ENCODE data around the gene SHROOM2. TPM values are rescaled to one million over a fixed set of nuclear protein-coding genes. Genes with fewer than 3 reads are reported as not detected.

The SHROOM2 gene
- total RNA-seq, 1 experiment from 2014 or later = 0.57 TPM

GRCh38 chrX:9876201-9876600, 90.0 kb downstream of the SHROOM2 start:
- Histone ChIP-seq H3K9me3 (replicated peaks) (no peaks in the 10 kb centered on the region), H3K4me1 (no peaks in the 10 kb centered on the region), H3K27ac (no peak overlapping the region), H3K27me3 (no peaks in the 10 kb centered on the region), H3K36me3 (no peaks in the 10 kb centered on the region), H3K4me3 (no peak overlapping the region)
- no peak for DNase-seq

DNA sequence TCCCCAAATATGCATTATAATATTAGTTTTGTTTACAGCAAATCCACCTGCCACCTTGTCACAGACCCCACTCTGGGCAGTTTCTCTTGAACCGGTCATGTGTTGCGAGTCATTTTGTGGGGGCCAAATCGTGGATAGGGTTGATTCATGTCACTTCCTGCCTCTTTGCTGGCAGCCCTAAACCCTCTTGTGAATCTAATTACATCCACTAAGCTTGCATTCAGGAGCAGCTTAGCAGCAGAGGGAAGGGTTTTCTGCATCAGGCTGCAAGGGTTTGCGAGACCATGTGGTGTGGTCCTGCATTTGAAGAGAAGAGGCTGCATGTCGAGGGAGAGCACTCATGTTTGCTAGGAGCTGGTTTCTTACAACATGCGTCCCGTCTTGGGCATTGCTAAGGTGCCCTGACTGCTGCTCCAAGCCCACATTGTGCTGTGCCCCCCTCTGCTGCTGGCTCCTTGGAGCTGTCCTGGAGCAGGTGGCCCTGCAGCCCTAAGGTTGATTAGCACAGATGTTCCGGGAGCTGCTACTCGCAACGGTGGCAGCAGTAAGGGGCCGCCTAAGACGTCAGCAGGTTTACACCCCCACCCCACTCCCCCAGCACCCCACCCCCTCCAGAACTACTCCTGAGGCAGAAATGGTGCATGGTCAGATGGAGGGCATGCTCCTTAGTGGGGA, 92.1 kb downstream of the SHROOM2 start:
- no peak overlapping the region for H3K4me3 ChIP-seq
- DNase-seq = no peak
- H3K36me3 ChIP-seq = no peaks in the 10 kb centered on the region
- no peaks in the 10 kb centered on the region for H3K9me3 ChIP-seq (replicated peaks)
- no peak overlapping the region for H3K27ac ChIP-seq
- no peaks in the 10 kb centered on the region for H3K27me3 ChIP-seq
- H3K4me1 ChIP-seq = no peaks in the 10 kb centered on the region

GRCh38 chrX:9880237-9880636, 94.0 kb downstream of the SHROOM2 start:
- Histone ChIP-seq H3K27me3 (no peaks in the 10 kb centered on the region), H3K9me3 (replicated peaks) (no peaks in the 10 kb centered on the region), H3K27ac (no peak overlapping the region), H3K4me1 (no peaks in the 10 kb centered on the region), H3K36me3 (no peaks in the 10 kb centered on the region), H3K4me3 (no peak overlapping the region)
- no peak for DNase-seq

- H3K4me3 ChIP-seq = no peak overlapping the region
- H3K27ac ChIP-seq = no peak overlapping the region
- H3K27me3 ChIP-seq = no peaks in the 10 kb centered on the region
- no peaks in the 10 kb centered on the region for H3K36me3 ChIP-seq
- no peaks in the 10 kb centered on the region for H3K4me1 ChIP-seq
- no peaks in the 10 kb centered on the region for H3K9me3 ChIP-seq (replicated peaks)
- no peak for DNase-seq
Measured at GRCh38 chrX:9880870-9881269, 94.6 kb downstream of the SHROOM2 start.

- no peak for DNase-seq
- Histone ChIP-seq H3K36me3 (no peaks in the 10 kb centered on the region), H3K9me3 (replicated peaks) (no peaks in the 10 kb centered on the region), H3K27ac (no peak overlapping the region), H3K4me3 (no peak overlapping the region), H3K27me3 (no peaks in the 10 kb centered on the region), H3K4me1 (no peaks in the 10 kb centered on the region)
Measured at GRCh38 chrX:9882669-9883446, 96.6 kb downstream of the SHROOM2 start.

DNA sequence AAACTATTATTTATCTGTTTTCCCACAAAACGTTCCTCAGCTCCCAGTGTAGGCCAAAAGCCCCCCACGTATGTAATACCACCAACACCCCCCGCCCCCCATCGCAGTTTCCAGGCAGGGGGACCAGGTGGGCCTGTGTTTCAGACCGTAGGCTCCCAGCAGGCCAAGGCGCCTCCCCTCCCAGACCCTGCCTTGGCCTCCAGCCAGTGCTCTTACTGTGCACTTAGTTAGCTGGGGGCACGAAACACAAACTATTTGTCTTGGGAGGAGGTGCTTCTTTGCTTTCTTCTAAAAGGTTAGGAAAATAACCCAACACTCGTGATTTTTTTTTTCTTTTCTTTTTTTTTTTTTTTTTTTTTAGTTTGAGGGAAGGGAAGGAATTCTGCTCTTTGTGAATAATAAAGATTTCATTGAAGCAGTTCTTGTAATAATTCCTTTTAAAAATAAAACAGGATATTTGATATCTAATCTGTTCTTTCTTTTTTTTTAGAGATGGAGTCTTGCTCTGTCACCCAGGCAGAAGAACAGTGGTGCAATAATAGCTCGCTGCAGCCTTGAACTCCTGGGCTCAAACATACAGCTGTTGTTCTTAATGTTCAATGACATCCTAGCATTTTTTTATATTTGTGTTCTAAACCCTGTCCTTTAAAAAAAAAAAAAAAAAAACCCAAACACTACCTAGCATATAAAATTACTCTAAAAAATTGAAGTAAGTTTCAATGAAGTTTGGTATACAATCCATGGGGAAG, 98.0 kb downstream of the SHROOM2 start:
- Histone ChIP-seq H3K4me1 (no peaks in the 10 kb centered on the region), H3K27ac (no peak overlapping the region), H3K36me3 (no peaks in the 10 kb centered on the region), H3K27me3 (no peaks in the 10 kb centered on the region), H3K4me3 (no peak overlapping the region), H3K9me3 (replicated peaks) (no peaks in the 10 kb centered on the region)
- DNase-seq = no peak

GRCh38 chrX:9885150-9885549, 98.9 kb downstream of the SHROOM2 start:
- no peaks in the 10 kb centered on the region for H3K9me3 ChIP-seq (replicated peaks)
- no peak overlapping the region for H3K27ac ChIP-seq
- H3K4me3 ChIP-seq = no peak overlapping the region
- peak; percentile 55 to 78 for DNase-seq
- no peaks in the 10 kb centered on the region for H3K4me1 ChIP-seq
- H3K27me3 ChIP-seq = no peaks in the 10 kb centered on the region
- H3K36me3 ChIP-seq = no peaks in the 10 kb centered on the region

DNA sequence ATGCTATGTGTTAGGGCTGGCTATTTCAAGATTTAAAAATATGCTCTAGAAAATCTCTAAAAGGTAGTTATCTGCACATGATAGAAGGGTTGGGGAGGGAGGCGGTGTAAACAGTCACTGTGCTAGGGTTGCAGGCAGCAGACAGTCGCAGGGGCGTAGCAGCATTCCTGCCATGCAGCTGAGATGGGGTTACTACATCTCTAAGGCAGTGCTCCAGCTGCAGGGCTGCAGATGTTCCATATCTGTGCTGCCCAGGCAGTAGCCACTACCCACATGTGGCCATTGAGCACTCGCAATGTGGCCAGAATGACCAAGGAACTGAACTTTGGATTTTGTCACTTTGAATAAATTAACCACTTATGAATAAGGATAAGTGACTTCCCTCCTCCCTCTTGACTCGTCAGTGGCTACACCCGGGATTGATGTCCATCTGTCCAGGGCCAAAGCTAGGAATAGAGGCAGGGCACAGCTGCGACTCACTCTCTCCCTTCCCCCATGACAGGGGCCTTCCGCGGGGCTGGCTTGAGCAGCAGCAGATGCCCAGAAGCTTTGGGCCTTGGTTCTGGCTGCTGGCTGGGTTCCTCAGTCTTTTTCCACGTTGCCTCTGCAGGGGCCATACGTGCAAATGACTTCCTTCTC, 101.5 kb downstream of the SHROOM2 start:
- Histone ChIP-seq H3K27ac (no peak overlapping the region), H3K4me1 (no peaks in the 10 kb centered on the region), H3K4me3 (no peak overlapping the region), H3K27me3 (no peaks in the 10 kb centered on the region), H3K36me3 (no peaks in the 10 kb centered on the region), H3K9me3 (replicated peaks) (no peaks in the 10 kb centered on the region)
- no peak for DNase-seq

DNA sequence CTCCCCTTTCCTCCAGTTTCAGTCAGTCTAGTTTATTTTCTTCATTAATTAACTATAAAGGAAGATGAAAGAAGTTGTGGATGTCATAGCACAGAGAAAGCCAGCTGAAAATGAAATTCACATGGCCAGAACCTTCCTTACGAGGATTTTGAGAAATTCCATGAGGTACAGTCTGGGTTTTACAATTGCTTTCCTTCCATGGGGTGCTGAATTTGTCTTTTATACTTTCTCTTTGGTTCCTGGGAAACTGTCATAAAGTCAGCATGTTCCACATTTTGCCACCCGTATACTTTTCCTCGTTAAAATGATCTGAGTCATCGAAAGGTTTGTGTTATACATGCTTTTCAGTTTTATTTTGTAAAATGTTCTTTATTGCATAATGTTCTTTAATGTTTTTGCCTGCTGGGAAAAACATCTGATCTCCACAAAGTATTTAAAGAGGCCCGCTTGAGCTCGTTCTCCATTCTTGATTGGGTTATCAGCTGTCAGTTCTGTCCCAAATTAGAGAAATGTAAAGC, 102.8 kb downstream of the SHROOM2 start:
- Histone ChIP-seq H3K27ac (no peak overlapping the region), H3K4me1 (no peaks in the 10 kb centered on the region), H3K27me3 (no peaks in the 10 kb centered on the region), H3K9me3 (replicated peaks) (no peaks in the 10 kb centered on the region), H3K4me3 (no peak overlapping the region), H3K36me3 (no peaks in the 10 kb centered on the region)
- no peak for DNase-seq

DNA sequence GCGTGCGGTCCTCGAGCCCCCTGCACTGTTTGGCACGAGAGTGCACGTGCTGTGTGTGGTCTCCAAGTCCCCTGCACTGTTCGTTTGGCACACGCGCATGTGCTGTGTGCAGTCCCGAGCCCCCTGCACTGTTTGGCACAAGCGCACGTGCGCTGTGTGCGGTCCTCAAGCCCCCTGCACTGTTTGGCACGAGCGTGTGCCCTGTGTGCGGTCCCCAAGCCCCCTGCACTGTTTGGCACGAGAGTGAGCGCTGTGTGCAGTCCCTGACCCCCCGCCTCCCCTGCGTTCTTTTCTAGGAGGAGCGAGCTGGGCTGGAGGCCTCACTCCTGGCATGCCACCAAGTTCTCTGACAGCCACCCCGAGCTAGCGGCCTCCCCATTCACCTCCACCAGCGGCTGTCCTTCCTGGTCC, 104.5 kb downstream of the SHROOM2 start:
- Histone ChIP-seq H3K36me3 (no peaks in the 10 kb centered on the region), H3K27ac (no peak overlapping the region), H3K9me3 (replicated peaks) (no peaks in the 10 kb centered on the region), H3K4me1 (no peaks in the 10 kb centered on the region), H3K27me3 (no peaks in the 10 kb centered on the region), H3K4me3 (no peak overlapping the region)
- DNase-seq = no peak

- H3K4me3 ChIP-seq = no peak overlapping the region
- H3K27me3 ChIP-seq = no peaks in the 10 kb centered on the region
- no peak overlapping the region for H3K27ac ChIP-seq
- no peaks in the 10 kb centered on the region for H3K36me3 ChIP-seq
- H3K4me1 ChIP-seq = peaks cover 7% of the 10 kb centered on the region
- no peaks in the 10 kb centered on the region; the same call in 1 of the 2 replicates for H3K9me3 ChIP-seq (replicated peaks)
- no peak for DNase-seq
Measured at GRCh38 chrX:9895225-9895912, 109.1 kb downstream of the SHROOM2 start.

- Histone ChIP-seq H3K27me3 (no peaks in the 10 kb centered on the region), H3K36me3 (no peaks in the 10 kb centered on the region), H3K9me3 (replicated peaks) (no peaks in the 10 kb centered on the region; the same call in 1 of the 2 replicates), H3K4me3 (no peak overlapping the region), H3K27ac (peak overlapping the region; percentile 18; the same call in 1 of the 2 replicates), H3K4me1 (peaks cover 7% of the 10 kb centered on the region)
- DNase-seq = peak; percentile 28 to 64
Measured at GRCh38 chrX:9897761-9898161, 111.5 kb downstream of the SHROOM2 start.

- Histone ChIP-seq H3K36me3 (no peaks in the 10 kb centered on the region), H3K9me3 (replicated peaks) (no peaks in the 10 kb centered on the region; the same call in 1 of the 2 replicates), H3K27ac (no peak overlapping the region; the same call in 1 of the 2 replicates), H3K27me3 (no peaks in the 10 kb centered on the region), H3K4me3 (peak overlapping the region; percentile 30), H3K4me1 (peaks cover 7% of the 10 kb centered on the region)
- DNase-seq = peak; percentile 51 to 75
Measured at GRCh38 chrX:9899640-9900111, 113.4 kb downstream of the SHROOM2 start.

- H3K4me1 ChIP-seq = peaks cover 7% of the 10 kb centered on the region
- no peaks in the 10 kb centered on the region for H3K36me3 ChIP-seq
- no peak overlapping the region for H3K27ac ChIP-seq
- no peak overlapping the region for H3K4me3 ChIP-seq
- DNase-seq = no peak
- H3K9me3 ChIP-seq (replicated peaks) = no peaks in the 10 kb centered on the region
- no peaks in the 10 kb centered on the region for H3K27me3 ChIP-seq
Measured at GRCh38 chrX:9902656-9903055, 116.4 kb downstream of the SHROOM2 start.

Data from SJCRH30 (cell line).